Gastrocnemius medialis (tissue), 4 donors: ENCODE results near the gene PERM1.

Experiments used
- POLR2A ChIP-seq, 2 donors: fragments of 450-650 bp; IDR thresholded peaks; one replicate each; pipeline ENCODE4 v1.6.1; 2017; ENCODE audit warnings: antibody characterized with exemption in 2 of 2, mild to moderate bottlenecking in 2 of 2, moderate library complexity in 2 of 2
- TF ChIP-seq, protein P1 (sequence below), 5 experiments: fragments of 450-650 bp in 3 of 5; fragments of 200-600 bp in 2 of 5; sonication (generic) in 2 of 5; IDR thresholded peaks in 4 of 5; conservative IDR thresholded peaks in 1 of 5; 1 replicate in 4 of 5; 2 replicates in 1 of 5; pipeline ENCODE4 v1.5.1; 2016 to 2019; ENCODE audit warnings: antibody characterized with exemption in 5 of 5, mild to moderate bottlenecking in 3 of 5, moderate library complexity in 3 of 5

DNA sequence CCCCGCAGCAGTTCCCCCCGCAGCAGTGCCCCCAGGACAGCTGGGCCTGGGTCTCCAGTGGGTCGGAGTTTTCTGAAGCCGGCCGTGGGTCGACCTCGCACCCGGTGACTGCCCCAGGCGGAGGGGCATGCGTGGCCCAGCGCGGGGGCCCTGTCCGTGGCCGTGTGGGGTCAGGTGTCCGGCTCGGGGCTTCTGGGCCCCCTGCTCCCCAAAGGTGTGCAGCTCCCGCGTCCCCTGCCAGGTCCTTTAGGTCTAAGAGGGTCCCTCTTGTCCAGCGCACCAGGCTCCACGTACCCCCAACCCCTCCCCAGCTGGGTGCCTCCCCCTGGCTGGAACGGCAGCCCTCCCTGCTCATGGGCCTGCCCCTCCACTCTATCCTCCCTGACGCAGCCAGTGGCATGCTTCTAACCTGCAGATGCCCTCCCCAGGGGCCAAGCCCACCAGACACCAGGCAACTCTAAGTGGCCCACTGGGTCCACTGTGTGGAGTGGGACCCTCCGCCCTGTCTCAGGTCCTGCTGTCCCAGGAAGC lies 23.9 kb upstream of the PERM1 start:
- TF ChIP-seq, protein P1, sequence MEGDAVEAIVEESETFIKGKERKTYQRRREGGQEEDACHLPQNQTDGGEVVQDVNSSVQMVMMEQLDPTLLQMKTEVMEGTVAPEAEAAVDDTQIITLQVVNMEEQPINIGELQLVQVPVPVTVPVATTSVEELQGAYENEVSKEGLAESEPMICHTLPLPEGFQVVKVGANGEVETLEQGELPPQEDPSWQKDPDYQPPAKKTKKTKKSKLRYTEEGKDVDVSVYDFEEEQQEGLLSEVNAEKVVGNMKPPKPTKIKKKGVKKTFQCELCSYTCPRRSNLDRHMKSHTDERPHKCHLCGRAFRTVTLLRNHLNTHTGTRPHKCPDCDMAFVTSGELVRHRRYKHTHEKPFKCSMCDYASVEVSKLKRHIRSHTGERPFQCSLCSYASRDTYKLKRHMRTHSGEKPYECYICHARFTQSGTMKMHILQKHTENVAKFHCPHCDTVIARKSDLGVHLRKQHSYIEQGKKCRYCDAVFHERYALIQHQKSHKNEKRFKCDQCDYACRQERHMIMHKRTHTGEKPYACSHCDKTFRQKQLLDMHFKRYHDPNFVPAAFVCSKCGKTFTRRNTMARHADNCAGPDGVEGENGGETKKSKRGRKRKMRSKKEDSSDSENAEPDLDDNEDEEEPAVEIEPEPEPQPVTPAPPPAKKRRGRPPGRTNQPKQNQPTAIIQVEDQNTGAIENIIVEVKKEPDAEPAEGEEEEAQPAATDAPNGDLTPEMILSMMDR (IDR thresholded peaks at IDR 0.05 in 4 of 5, conservative IDR thresholded peaks at IDR 0.05 in 1 of 5), result no peak
- TF ChIP-seq POLR2A (IDR thresholded peaks at IDR 0.05), result no peak
